Tongue (tissue), 2 donors: Measurements from ENCODE around the gene GHRHR. TPM values are rescaled to one million over a fixed set of nuclear protein-coding genes. Genes with fewer than 3 reads are reported as not detected.

Source experiments
- DNase-seq: peaks from one replicate; pipeline ENCODE4 v3.0.0-alpha.2; 2015
- total RNA-seq: library from RNA; depleted of rRNA; stranded (reverse); fragments of >200 nt; gene quantifications from one replicate; pipeline ENCODE4 v1.2.3, GENCODE V29; 2014

GHRHR gene
- total RNA-seq, 1 donor from 2014 or later = not detected

DNA sequence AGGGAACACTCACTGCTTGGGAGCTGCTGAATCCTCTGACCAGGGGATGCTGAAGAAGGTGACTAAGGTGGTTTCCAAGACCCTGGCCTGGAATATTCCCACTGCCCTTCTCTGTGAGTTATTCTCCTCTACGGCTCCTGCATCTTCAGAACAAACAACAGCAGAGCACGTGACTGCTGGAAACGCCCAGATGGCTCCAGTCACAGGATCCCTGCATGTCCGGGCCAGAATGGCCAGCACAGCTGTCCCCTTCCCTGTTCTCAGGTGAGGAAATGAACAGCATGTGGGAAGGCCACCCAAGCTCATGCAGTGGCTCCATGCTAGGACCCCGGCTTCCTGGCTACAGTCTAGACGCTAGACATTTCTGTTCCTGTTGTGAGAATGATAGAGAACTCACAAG, 43.1 kb downstream of the GHRHR start:
- DNase-seq = no peak

DNA sequence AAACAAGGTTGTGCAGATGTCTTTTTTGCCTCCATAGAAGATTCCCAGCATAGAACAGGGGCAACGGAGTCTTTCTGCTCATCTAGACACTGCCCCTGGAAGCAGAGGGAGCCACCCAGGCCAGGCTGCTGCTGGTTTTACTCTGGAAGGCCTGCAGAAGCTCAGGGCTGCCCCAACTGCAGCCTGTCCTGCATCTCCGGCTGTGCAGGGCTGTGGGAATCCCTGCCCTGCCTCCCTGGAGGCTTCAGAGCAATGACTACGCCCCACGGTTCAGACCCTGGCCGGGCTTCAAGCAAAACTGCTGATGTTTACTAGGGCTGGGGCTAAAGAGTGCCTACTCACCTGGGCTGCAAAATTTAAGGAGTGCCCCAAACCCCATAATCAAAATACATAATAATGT, 43.9 kb downstream of the GHRHR start:
- no peak for DNase-seq

DNA sequence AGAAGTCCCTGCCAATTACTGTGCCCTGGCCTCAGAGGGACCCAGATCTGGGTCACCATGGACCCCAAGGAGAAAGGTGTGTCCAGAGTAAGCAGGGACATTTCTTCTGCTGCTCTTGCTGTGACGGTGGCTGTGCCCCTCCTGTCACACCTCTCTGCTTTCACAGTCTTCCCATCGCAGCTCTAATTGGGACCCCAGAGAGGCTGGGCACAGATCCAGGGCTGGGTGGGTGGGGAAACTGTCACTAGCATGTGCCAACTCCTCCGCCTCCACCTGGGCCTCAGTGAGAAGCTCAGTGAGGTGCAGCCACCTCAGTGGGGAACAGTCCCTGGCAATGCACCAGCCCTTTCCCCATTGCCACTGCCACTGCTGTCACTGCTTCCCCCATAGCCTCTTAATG, 51.1 kb downstream of the GHRHR start:
- DNase-seq = no peak

DNA sequence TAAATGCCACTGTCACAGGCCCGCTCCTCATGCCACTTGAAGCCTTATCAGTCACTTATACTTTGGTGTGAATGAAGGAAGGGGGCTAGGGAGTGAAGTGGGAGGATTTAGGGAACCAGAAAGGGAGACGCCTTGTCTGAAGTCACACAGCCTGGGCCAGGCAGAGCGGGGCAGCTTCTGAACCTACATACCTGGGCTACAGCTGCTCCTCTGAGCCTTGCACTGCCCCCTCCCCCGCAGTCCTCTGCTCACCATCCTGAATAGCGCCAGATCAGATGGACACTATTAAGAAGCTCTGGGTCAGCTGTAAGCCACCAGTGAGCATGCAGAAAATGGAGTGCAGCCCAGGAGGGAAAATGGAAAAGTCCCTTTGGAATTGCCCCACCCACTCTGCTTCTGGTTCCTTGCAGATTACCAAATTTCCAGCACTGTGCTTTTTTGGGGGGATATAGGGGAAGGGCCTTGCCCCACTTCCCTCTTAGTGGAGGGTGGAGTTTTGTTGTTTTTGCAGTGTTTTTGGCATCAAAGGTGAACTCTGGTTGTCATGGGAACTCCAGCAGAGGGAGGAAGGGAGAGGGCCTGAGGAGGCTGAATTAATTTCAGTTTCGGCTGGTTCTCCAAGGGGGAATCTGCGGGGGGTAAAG, 53.4 kb downstream of the GHRHR start:
- DNase-seq = peak; percentile 33

DNA sequence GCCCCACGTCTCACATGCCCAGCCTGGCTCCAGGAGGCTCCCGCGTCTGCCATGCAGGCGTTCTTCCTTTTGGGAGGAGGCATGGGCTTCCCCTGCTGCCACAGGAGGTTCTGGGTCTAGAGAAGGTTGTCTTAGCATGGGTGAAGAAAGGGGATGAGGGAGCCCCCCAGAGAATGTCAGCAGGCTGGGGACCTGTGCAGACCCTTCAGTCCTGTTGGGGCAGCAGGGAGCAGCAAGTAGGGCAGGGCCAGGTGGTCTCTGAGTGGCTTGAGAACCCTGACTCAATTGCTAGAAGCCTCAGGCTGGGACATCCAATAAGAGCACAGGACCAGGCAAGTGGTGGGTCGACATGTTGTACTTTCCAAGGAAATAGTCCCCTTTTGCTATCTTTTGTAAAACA, 54.0 kb downstream of the GHRHR start:
- no peak for DNase-seq

DNA sequence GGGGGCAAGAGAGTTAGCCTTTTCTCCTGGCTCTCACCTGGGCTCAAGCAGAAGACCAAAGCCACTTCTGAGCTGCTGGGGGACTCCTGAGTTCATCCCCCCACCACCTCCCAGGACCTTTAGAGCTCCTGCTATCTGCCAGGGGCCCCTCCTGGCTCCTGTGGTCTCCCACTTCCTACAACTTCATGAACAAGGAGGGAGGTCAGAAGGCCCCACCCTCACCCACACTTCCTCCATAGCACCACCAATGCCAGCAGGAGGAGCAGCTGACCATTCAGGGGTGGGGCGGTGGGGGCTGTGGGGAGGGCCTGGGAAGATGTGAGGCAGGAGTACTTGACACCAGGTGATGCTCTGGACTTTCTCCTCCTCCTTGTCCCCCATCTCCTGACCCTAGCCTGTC, 55.8 kb downstream of the GHRHR start:
- no peak for DNase-seq

DNA sequence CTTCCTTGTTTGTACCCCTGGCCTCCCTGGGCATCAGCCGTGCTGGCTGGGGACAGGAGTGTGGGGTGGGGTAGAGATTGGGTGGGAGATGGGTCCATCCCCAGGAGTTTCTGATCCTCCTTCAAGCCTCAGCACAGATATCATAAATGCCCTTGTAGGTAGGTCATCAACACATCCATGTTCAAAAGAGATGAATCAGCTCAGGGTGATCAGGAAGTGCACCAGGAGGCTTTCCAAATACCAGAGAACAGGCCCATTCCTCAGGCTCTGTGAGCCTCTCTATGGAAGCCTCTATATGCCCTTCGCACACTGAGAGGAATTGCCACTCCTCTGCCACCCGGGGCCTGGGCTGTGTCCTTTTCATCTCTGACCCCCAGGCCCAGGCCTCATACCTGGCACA, 56.4 kb downstream of the GHRHR start:
- DNase-seq = no peak

DNA sequence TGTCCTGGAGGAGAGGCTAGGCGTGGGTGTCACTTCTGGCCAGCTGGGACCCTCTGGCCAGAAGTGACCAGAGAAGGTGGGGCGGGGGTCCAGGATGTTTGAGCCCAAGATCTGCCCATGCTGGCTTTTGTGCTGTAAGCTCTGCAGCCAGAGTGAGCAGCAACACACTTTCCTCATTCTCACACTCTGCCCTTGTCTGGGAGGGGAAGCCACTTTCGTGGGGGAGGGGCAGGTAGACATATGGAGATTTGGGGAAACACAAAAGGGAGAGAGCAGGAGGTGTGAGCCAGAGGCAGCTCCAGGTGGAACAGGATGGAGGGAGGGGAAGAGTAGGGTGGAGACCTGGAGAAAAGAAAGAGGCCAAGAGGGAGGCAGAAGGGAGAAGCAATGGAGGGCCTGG, 56.9 kb downstream of the GHRHR start:
- no peak for DNase-seq

DNA sequence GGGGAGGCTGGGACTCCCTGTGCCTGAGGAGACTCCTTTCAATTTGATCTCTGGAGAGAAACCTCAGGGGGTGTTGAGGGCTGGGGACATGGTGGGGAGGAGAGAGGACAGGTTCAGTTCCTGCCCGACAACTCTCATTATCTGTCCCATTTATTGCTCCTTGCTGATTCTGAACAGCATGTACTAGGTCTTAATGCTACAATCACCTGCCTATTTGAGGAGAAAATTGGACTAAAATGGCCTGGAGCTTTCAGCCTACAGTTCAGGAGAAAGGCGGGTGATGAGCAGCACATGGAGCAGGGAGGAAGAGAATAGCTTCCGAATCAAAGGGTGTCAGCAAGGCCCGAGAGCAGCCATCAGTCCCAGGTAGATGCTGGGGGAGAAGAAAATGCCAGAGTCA, 58.4 kb downstream of the GHRHR start:
- no peak for DNase-seq

DNA sequence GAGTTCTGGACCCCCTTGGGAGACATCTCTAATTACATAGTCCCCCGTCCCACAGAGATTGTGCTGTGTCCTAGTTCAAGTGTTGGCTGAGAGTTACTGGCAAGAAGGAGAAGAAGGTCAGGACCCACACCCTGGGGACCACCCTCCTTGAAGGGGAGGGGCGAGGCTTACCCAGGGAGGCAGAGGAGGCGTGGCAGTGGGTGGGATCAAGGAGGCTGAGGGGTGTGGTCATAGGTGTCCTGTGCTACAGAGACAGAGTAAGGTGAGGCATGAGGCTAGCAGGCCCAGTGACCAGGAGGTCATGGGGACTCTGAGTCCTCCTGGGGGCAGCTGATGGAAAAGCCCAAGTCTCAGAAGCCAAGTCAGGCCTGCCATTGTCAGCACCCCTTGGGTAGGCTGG, 59.0 kb downstream of the GHRHR start:
- DNase-seq = no peak

DNA sequence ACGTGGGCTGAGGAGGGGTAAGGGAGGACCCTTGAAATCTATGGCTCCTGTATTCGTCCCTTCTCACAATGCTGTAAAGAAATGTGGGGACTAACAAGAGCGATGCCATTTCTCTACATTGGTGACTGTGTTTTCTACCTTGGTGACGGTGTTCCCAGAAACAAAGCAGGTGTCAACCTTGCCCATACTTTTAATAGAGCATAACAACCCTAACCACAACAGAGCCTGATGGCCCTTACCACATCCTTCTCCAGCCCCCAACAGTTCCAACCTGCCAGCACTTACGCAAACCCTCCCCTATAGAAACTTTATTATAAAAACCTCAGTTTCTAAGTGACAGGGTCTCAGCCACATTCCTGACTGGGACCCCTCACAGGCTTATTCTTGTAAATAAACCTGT, 60.1 kb downstream of the GHRHR start:
- DNase-seq = no peak

DNA sequence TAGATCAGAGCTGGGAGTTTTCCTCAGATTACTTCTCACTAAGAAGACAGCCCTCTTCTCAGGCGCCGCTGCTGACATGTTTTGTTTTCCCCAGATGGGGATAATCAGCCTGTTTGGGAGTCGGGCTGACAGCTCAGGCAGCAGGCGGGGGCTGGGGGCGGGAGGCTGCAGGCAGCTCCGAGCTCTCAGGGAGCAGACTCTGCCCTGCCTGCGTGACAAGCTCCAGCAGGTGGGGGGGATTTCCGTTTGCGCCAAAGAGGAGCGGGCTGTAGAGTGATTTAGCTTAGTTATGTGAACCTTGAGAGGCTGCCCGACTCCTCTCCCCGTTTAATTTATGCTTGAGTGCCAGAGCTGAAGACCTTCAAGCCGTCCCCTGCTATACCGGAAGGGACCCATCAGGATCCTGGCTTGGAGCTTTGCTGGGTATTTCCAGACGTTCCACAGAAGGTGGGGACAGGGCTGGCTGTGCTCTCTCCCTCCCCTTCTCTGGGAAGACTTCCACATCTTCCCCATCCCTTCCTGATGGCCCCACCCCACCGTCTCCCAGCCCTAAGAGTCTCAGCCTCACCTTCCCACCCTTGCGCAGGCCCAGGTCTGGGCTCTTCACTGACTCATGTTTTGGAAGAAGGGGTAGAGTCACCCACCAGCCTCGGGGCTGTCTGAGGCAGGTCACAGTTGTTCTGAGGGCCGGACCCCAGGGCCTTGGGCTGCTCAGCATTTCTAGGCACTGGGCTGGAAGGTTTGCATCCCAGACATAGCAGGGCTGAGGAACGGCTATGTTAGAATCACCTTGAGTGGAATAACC, 63.6 kb downstream of the GHRHR start:
- DNase-seq = peak; percentile 95

DNA sequence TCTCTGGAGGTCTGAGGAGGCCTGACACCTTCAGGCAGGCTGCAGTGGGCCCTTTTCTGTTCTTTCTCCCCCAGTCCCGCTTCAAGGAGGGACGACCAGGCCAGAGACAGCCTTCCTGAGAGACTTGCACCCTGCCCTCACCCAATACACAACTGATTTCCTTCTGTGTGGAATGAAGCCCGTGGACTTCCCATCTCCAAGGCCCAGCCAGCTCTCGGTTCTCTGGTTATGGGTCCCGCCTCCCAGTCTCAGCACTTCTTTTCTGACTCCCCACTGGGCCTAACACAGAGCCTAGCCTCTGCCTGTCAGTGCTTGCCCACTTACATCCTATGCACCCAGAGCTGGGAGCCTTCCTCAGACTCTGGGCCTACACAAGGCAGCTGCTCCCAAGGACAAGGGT, 64.3 kb downstream of the GHRHR start:
- DNase-seq = no peak

DNA sequence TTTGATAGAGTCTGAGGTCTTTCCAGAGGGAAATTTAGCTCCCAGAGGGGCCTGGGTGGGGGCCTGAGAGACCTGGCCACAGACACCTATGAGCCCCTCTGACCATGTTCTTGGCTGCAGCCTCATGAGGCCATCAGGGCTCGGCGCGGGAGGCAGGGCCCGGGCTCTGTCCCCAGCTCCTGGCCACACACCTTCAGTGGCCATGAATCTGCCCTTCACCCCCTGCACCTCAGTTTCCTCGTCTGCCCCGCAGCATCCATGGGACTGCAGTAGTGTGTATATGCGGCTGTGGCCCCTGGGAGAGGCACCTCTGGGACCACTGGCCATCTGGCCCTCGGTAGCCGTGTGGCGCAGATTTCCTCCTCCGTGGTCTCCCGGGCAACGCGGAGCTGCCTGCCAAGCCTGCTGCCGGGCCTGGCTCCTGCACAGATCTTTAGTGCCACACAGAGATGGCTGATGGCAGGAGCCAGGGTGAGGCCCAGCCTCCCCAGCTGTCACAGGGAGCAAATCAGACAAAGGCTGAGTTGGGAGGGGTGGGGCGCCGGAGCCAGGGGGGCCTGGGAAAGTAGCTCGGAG, 64.8 kb downstream of the GHRHR start:
- DNase-seq = peak; percentile 89

Other genes with a start within 250 kb of the GHRHR start
- 14.5 TPM for gene INMT, start 211.8 kb upstream of the GHRHR start, total RNA-seq
- gene MINDY4, start 192.5 kb upstream of the GHRHR start, total RNA-seq = 8.5 TPM
- 107 TPM for gene AQP1, start 52.1 kb upstream of the GHRHR start, total RNA-seq
- 8.3 TPM for gene ADCYAP1R1, start 88.4 kb downstream of the GHRHR start, total RNA-seq